Vagina (tissue), 2 donors: ENCODE data around the gene PDCD1.

Experiments
- CTCF ChIP-seq, 3 experiments: fragments of 450-650 bp in 2 of 3; fragments of 200-600 bp in 1 of 3; sonication (generic) in 1 of 3; IDR thresholded peaks; one replicate each; pipeline ENCODE4 v1.5.1; 2017 to 2019; ENCODE audit warnings: antibody characterized with exemption in 3 of 3, mild to moderate bottlenecking in 2 of 3, moderate library complexity in 2 of 3
- POLR2A ChIP-seq, 2 donors: fragments of 450-650 bp; IDR thresholded peaks; one replicate each; pipeline ENCODE4 v1.6.1; 2017; ENCODE audit warnings: antibody characterized with exemption in 2 of 2, mild to moderate bottlenecking in 2 of 2, moderate library complexity in 2 of 2

- no peak for TF ChIP-seq CTCF (IDR thresholded peaks at IDR 0.05)
- no peak for TF ChIP-seq POLR2A (IDR thresholded peaks at IDR 0.05)
Observed at GRCh38 chr2:241891315-241891987, 32.8 kb upstream of the PDCD1 start.
